NT2/D1 (cell line): ENCODE data around the gene DGKH.

ENCODE experiments used
- YY1 ChIP-seq: IDR thresholded peaks from 2 replicates; pipeline ENCODE4 v1.6.1; 2011; ENCODE audit not compliant: insufficient read length, insufficient read depth
- ZNF274 ChIP-seq: IDR thresholded peaks from 2 replicates; pipeline ENCODE4 v1.6.1; 2011; ENCODE audit warnings: mild to moderate bottlenecking, low read depth, low read length

DNA sequence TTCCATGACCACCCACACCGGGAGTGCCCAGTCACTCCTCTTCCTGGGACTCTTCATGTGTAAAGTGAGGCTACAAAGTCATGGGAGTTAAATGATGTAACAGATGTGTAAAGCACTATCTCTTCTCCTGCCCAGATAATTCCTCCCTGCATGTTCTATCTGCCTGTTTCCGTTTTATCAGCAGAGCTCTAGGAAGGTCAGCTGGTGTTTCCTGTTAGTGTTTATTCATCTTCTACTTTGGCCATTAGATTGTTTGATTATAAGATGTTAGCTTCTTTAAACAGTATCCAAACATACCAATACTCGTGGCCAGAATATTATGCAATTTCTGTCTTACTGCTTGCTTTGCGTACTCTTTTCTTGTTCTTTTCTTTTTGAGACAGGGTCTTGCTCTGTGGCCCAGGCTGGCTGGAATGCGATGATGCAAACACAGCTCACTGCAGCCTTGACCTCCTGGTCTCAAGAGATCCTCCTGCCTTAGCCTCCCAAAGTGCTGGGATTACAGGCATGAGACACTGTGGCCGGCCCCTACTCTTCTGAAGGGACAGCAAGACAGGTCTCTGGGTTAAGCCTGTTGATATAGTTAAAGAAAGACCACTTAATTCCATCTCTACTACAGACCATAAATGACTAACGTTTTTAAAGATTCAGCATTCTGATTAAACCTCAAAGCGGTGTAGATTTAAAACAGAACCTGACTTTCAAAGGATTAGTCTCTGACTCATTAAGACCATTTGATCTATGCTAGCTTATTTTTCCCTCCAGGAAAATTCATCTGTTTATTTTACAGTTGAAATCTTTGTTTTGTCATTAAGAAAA, 126.1 kb downstream of the DGKH start:
- no peak for TF ChIP-seq ZNF274
- no peak for TF ChIP-seq YY1
